ENCODE measurements around the gene GRK5.

The GRK5 gene

GRCh38 chr10:119377958-119378736 lies 170.8 kb downstream of the GRK5 start:
- no peak for DNase-seq (ENCODE audit: low read depth in 2 of 2)

GRCh38 chr10:119378737-119379067 lies 171.3 kb downstream of the GRK5 start:
- no peak for DNase-seq (ENCODE audit: low read depth in 2 of 2)

GRCh38 chr10:119379466-119380071 lies 172.2 kb downstream of the GRK5 start:
- no peak for DNase-seq (ENCODE audit: low read depth in 2 of 2)

- no peak for DNase-seq (ENCODE audit: low read depth in 2 of 2)
Observed at GRCh38 chr10:119383174-119383856, 175.9 kb downstream of the GRK5 start.

- no peak for DNase-seq (ENCODE audit: low read depth in 2 of 2)
Observed at GRCh38 chr10:119384127-119384526, 176.8 kb downstream of the GRK5 start.

- DNase-seq (ENCODE audit: low read depth in 2 of 2), result no peak
Observed at GRCh38 chr10:119386666-119387065, 179.3 kb downstream of the GRK5 start.

GRCh38 chr10:119388849-119389345 lies 181.5 kb downstream of the GRK5 start:
- DNase-seq (ENCODE audit: low read depth in 2 of 2), result no peak

GRCh38 chr10:119391440-119392251 lies 184.3 kb downstream of the GRK5 start:
- no peak for DNase-seq (ENCODE audit: low read depth in 2 of 2)

GRCh38 chr10:119393019-119393418 lies 185.6 kb downstream of the GRK5 start:
- no peak for DNase-seq (ENCODE audit: low read depth in 2 of 2)

- no peak for DNase-seq (ENCODE audit: low read depth in 2 of 2)
Observed at GRCh38 chr10:119393421-119393820, 186.1 kb downstream of the GRK5 start.

- DNase-seq (ENCODE audit: low read depth in 2 of 2), result no peak
Observed at GRCh38 chr10:119393845-119394244, 186.5 kb downstream of the GRK5 start.

GRCh38 chr10:119394657-119395279 lies 187.4 kb downstream of the GRK5 start:
- DNase-seq (ENCODE audit: low read depth in 2 of 2), result no peak

GRCh38 chr10:119395280-119396007 lies 188.1 kb downstream of the GRK5 start:
- no peak for DNase-seq (ENCODE audit: low read depth in 2 of 2)

GRCh38 chr10:119396008-119396708 lies 188.8 kb downstream of the GRK5 start:
- DNase-seq (ENCODE audit: low read depth in 2 of 2), result no peak

- DNase-seq (ENCODE audit: low read depth in 2 of 2), result no peak
Observed at GRCh38 chr10:119396709-119397071, 189.3 kb downstream of the GRK5 start.

GRCh38 chr10:119397416-119397815 lies 190.0 kb downstream of the GRK5 start:
- DNase-seq (ENCODE audit: low read depth in 2 of 2), result no peak

GRCh38 chr10:119398996-119399395 lies 191.6 kb downstream of the GRK5 start:
- DNase-seq (ENCODE audit: low read depth in 2 of 2), result no peak

GRCh38 chr10:119399466-119399865 lies 192.1 kb downstream of the GRK5 start:
- DNase-seq (ENCODE audit: low read depth in 2 of 2), result no peak

GRCh38 chr10:119401671-119402395 lies 194.5 kb downstream of the GRK5 start:
- DNase-seq (ENCODE audit: low read depth in 2 of 2), result no peak

GRCh38 chr10:119403921-119404320 lies 196.6 kb downstream of the GRK5 start:
- no peak for DNase-seq (ENCODE audit: low read depth in 2 of 2)

Data from stimulated activated CD8-positive, alpha-beta memory T cell treated with anti-CD3 and anti-CD28 coated beads, Interleukin-2, amount 100 ng/mL, for 1 hour (primary cell).